GM23248 (cell line): ENCODE results near the gene REC8.

ENCODE experiments used
- EZH2 ChIP-seq: fragments of 200-600 bp; sonication (generic); IDR thresholded peaks from 2 replicates; pipeline ENCODE4 v1.6.1; 2018; ENCODE audit warnings: antibody characterized with exemption, mild to moderate bottlenecking; ENCODE audit not compliant: insufficient read depth, poor library complexity, severe bottlenecking
- EZH2phosphoT487 ChIP-seq: fragments of 200-600 bp; sonication (generic); IDR thresholded peaks from 2 replicates; pipeline ENCODE4 v1.6.1; 2018; ENCODE audit warnings: antibody characterized with exemption, moderate library complexity, mild to moderate bottlenecking, low read depth; ENCODE audit not compliant: insufficient read depth

DNA sequence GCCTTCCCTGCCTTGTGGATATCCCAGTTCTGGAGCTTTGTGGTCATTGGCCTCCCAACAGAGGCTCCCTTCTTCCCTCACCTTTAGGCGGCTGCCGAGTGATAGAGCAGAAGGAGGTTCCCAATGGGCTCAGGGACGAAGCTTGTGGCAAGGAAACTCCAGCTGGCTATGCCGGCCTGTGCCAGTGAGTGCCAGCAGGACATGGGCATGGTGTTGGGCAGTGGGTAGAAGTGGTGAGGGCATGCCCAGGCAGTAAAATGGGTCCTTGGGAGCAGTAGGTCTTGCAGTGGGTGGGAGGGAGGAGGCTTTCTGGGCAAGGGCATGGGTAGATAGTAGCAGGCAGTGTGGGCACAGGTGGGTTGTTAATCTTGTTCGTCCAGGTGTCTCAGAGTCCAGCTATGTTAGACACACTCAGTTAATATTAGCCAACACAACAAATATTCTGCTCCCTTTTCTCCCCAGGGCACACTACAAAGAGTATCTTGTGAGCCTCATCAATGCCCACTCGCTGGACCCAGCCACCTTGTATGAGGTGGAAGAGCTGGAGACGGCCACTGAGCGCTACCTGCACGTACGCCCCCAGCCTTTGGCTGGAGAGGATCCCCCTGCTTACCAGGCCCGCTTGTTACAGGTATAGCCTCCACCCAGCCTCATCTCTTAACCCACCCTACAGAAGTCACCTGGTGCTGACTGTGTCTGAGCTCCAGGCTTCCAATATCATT lies 11.9 kb upstream of the REC8 start:
- no peak for TF ChIP-seq EZH2
- TF ChIP-seq EZH2phosphoT487, result no peak
